ENCODE data around the gene PPP4R4.

DNA sequence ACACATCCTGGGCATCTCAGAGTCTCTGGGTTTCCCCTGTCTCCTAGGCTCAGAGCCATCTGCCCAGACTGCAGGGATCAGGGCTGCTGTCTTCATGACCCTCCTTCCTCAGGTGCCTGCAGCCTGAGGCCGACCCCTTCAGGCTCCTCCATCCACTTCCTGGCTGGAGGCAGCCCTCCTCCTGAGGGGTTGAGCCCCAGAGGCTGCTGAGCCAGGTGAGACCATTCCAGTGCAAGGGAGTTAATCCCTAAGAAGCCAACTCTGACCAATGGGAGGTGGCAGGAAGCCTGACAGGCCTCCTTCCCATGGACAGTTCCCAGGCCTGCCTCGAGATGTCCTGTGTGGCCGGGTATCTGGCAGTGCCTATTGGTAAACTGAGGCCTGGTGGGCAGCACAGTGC is 8.4 kb upstream of the PPP4R4 start:
- TF ChIP-seq SUZ12 (IDR thresholded peaks at IDR 0.05; ENCODE audit: extremely low read depth, insufficient read depth, insufficient read length) (no peak), YY1 (IDR thresholded peaks at IDR 0.05; ENCODE audit: insufficient read depth, insufficient read length) (no peak)
